ENCODE data around the gene DCAF11. TPM values are rescaled to one million over a fixed set of nuclear protein-coding genes. Genes with fewer than 3 reads are reported as not detected.

The DCAF11 gene
- total RNA-seq, 1 experiment from 2014 or later: 68.2 TPM

- no peaks in the 10 kb centered on the region for H3K27me3 ChIP-seq (ENCODE audit: low read length)
- intact Hi-C loops (cut with micrococcal nuclease): loop anchor here (1.0 kb wide), 3 partner anchors 27 to 47 kb away; partner anchors contain the start of genes EMC9, IRF9 and RNF31
- H3K9me3 ChIP-seq (ENCODE audit: low read length): no peaks in the 10 kb centered on the region
- H3F3A ChIP-seq (ENCODE audit: low read length, unreplicated experiment): no peaks in the 10 kb centered on the region
- DNase-seq (peak; percentile 86), ATAC-seq (peak; percentile 42)
- peak overlapping the region; percentile 95 for H2AFZ ChIP-seq (ENCODE audit: low read length)
- peaks cover 18% of the 10 kb centered on the region for H3K79me2 ChIP-seq (ENCODE audit: low read length)
- peaks cover 11% of the 10 kb centered on the region; the same call in 1 of the 2 replicates for H3K36me3 ChIP-seq (ENCODE audit: low read depth, low read length)
- H4K20me1 ChIP-seq (ENCODE audit: low read length): no peaks in the 10 kb centered on the region
- CTCF ChIA-PET: interaction anchor here (0.9 to 1.6 kb wide), 4 partner anchors 22 to 194 kb away, joined by 4 to 7 read pairs (median 4); partner anchors contain the start of genes IRF9 and PSME1
- peaks cover 20% of the 10 kb centered on the region for H3K4me1 ChIP-seq (ENCODE audit: insufficient read depth, low read length)
- peak overlapping the region; percentile 95 for H3K4me2 ChIP-seq (ENCODE audit: low read length)
- peak overlapping the region; percentile 86 for H3K9ac ChIP-seq (ENCODE audit: low read length)
- no peaks in the 10 kb centered on the region for H3K9me2 ChIP-seq (replicated peaks; ENCODE audit: low read length)
- BruUV-seq (replicated peaks): no TSS peak
- peak overlapping the region; percentile 96 for H3K4me3 ChIP-seq (ENCODE audit: low read length)
- POLR2A ChIA-PET (ENCODE audit: unreplicated experiment): interaction anchor here (0.6 to 1.8 kb wide), 6 partner anchors 19 to 1018 kb away, joined by 3 to 17 read pairs (median 4); partner anchors contain the start of genes EMC9, PCK2, PSME2 and RNF31
- H3K27ac ChIP-seq (ENCODE audit: low read length): peak overlapping the region; percentile 90
- TF ChIP-seq CTCF (conservative IDR thresholded peaks at IDR 0.05; ENCODE audit: low read depth, low read length) (no peak), EZH2 (IDR thresholded peaks at IDR 0.05; ENCODE audit: low read length, unreplicated experiment) (no peak), EZH2phosphoT487 (IDR thresholded peaks at IDR 0.05; ENCODE audit: borderline replicate concordance, low read length) (no peak)
Measured at GRCh38 chr14:24113801-24114531, 611 bp upstream of the DCAF11 start.

- intact Hi-C loops (cut with micrococcal nuclease): loop anchor here (1.0 kb wide), 1 partner anchor 21 kb away; the partner anchor contains the start of gene PSME1
- no peaks in the 10 kb centered on the region for H3K9me2 ChIP-seq (replicated peaks; ENCODE audit: low read length)
- DNase-seq (no peak), ATAC-seq (no peak)
- BruUV-seq (replicated peaks): TSS peak; percentile 67
- peak overlapping the region; percentile 86 for H3K9ac ChIP-seq (ENCODE audit: low read length)
- peak overlapping the region; percentile 95 for H3K4me2 ChIP-seq (ENCODE audit: low read length)
- peaks cover 13% of the 10 kb centered on the region; the same call in 1 of the 2 replicates for H3K36me3 ChIP-seq (ENCODE audit: low read depth, low read length)
- no peaks in the 10 kb centered on the region for H3K27me3 ChIP-seq (ENCODE audit: low read length)
- H3K79me2 ChIP-seq (ENCODE audit: low read length): peaks cover 18% of the 10 kb centered on the region
- H3K4me1 ChIP-seq (ENCODE audit: insufficient read depth, low read length): peaks cover 18% of the 10 kb centered on the region
- TF ChIP-seq CTCF (conservative IDR thresholded peaks at IDR 0.05; ENCODE audit: low read depth, low read length) (no peak), EZH2phosphoT487 (IDR thresholded peaks at IDR 0.05; ENCODE audit: borderline replicate concordance, low read length) (no peak), EZH2 (IDR thresholded peaks at IDR 0.05; ENCODE audit: low read length, unreplicated experiment) (no peak)
- peak overlapping the region; percentile 91 for H2AFZ ChIP-seq (ENCODE audit: low read length)
- H3K9me3 ChIP-seq (ENCODE audit: low read length): no peaks in the 10 kb centered on the region
- ChIA-PET CTCF (interaction anchor here (0.6 to 1.6 kb wide), 5 partner anchors 25 to 193 kb away, joined by 3 to 7 read pairs (median 3); partner anchors contain the start of genes IRF9 and TINF2), POLR2A (ENCODE audit: unreplicated experiment) (interaction anchor here (0.6 to 1.8 kb wide), 6 partner anchors 21 to 549 kb away, joined by 3 to 17 read pairs (median 5); partner anchors contain the start of genes EMC9, PSME1, PSME2 and RNF31)
- peak overlapping the region; percentile 96 for H3K4me3 ChIP-seq (ENCODE audit: low read length)
- H3F3A ChIP-seq (ENCODE audit: low read length, unreplicated experiment): no peaks in the 10 kb centered on the region
- H3K27ac ChIP-seq (ENCODE audit: low read length): no peak overlapping the region
- H4K20me1 ChIP-seq (ENCODE audit: low read length): no peaks in the 10 kb centered on the region
Measured at GRCh38 chr14:24115422-24116127, 998 bp downstream of the DCAF11 start.
